ENCODE measurements around the gene GMCL2.
"Not testable (repeated sequence)": the region's sequence is repeated elsewhere in the genome, so short reads cannot be mapped to it uniquely, and the experiment has no call there.

The GMCL2 gene

GRCh38 chr5:178205749-178206047 lies 18.5 kb upstream of the GMCL2 start:
- DNase-seq: no peak

GRCh38 chr5:178204935-178205748 lies 18.0 kb upstream of the GMCL2 start:
- peak; percentile 40 to 54 for DNase-seq

DNA sequence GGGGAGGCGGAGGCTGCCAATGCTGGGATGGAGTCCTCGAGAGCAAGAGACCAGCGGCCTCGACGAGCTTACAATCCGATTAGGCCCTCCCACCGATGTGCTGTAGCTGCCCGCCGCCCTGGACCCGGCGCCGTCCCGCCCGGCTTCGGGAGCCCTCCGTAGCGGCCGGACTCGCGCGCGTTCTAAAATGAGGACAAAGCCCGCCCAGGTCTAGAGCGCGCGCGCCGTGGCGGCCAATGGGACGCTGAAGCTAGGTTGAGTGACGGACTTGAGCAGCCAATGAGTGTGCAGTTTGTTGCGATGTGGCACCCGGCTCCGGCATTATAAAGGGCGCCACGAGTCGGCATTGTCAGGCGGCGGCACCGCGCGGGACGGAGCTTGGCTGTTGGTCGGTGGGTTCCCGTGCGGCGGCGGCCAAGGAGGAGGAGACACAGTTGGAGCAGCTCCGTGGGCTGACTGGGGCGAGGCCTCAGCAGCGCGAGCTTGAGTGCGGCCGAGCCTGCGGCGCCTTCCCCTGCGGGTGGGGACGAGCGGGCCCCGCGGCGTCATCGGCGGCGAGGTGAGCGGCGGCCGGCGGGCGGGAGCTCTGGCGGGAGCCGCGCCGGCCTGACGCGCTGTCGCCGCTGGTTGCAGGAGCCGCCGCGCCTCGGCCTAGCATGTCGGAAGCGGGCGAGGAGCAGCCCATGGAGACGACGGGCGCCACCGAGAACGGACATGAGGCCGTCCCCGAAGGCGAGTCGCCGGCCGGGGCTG lies 17.2 kb upstream of the GMCL2 start, which contains the start of gene HNRNPAB:
HNRNPAB (plus strand) TSS at position 352 of the 753 bp plus-strand sequence; CDS start at position 657, 305 bp downstream.
- peak; percentile 80 to 84 for DNase-seq

DNA sequence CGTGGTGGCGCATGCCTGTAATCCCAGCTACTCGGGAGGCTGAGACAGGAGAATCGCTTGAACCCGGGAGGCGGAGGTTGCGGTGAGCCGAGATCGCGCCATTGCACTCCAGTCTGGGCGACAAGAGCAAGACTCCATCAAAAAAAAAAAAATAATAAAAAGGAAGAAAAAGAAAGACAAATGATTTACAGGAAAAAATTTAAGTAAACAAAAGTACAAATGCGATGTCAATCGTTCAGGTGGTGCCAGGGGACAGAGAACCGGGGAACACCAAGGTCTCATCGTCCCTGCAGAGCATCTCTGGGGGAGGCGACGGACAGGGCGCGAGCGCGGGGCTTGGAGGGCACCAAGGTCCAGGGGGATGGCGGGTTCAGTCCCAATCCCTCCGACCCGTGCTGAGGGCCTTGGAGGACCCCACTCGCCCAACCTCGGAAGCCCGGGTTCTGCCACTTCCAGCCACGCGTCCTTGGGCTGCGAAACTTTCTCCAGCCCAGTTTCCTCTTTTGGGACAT lies 16.6 kb upstream of the GMCL2 start:
- DNase-seq: no peak

GRCh38 chr5:178202541-178202940 lies 15.4 kb upstream of the GMCL2 start:
- no peak for DNase-seq

- DNase-seq: no peak
These were observed 14.7 kb upstream of the GMCL2 start for GRCh38 chr5:178201927-178202235.

DNA sequence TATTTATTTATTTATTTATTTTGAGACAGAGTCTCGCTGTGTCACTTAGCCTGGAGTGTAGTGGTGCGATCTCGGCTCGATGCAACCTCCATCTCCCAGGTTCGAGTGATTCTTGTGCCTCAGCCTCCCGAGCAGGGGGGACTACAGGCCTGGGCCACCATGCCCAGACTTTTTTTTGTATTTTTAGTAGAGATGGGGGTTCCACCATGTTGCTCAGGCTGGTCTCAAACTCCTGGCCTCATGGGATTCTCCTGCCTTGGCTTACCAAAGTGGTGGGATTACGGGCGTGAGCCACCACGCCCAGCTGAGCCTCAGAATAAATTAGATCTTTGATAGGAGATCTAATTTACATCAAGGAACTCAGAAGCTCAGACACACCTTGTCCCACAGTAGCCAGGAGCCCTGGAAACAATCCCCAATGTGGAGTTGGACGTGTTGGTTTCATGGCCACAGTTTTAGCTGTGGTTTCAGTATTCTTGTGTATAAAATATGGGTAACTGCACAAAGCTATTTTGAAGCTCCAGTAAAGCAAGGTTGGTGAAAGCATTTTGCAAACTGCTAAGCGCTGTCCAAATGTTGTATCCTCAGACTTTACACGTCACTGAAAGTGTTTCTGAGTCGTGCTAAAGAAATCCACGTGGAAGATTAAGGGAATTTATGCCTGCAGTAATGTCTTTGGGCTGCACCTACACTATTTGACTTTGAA lies 14.2 kb upstream of the GMCL2 start:
- no peak for DNase-seq

DNA sequence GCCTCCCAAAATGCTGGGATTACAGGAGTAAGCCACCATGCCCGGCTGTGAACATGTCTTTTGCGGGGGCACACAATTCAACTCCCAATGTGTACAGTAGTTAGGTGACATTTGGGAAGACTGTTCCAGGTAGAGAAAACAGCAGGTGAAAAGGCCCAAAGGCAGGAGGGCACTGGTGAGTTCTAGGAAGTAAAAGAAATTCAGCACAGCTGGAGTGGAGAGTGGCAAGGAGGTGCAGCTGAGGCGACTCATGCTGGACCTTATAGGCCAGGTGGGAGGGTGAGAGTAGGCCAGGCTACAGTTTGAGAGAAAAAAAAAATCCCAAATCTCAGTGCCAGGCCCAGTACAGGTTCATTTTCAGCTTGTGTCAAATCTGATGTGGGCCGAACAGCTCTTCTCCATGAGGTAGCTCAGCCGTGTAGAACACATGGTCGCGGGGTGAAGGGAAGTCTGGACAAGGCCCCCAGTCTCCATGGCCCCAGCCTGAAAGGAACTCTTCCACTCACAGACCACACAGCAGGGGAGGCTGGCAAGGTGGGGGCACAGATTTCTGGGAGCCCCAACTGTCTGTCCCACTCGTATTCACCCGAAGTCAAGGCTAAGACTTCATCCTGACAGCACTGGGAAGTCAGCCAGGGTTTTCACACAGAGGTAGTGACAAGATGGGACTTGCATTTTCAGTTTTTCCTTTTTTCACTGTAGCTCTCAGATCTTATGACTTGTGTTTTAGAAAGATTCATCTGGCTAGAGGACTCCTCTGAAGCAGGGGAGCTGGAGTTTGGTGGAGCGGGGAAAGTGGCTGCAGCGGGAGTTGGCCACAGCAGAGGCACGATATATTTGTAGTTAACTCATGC lies 12.6 kb upstream of the GMCL2 start:
- DNase-seq: no peak

DNA sequence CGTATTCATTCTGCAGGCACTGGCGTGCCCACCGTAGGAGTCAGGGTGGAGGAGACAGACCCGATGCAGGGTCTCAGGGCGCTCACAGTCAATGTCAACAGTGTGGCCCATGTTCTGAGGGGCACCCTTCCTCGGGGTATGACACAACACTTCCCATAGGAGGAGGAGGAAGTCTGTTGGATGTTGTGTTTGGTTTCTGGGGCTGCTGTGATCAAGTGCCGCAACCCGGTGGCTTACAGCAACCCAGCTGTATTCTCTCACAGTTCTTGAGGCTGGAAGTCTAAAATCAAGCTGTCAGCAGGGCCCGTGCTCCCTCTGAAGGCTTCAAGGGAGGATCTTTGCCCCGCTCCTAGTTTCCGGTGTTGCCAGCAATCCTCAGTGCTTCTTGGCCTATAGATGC lies 11.5 kb upstream of the GMCL2 start:
- DNase-seq: no peak

DNA sequence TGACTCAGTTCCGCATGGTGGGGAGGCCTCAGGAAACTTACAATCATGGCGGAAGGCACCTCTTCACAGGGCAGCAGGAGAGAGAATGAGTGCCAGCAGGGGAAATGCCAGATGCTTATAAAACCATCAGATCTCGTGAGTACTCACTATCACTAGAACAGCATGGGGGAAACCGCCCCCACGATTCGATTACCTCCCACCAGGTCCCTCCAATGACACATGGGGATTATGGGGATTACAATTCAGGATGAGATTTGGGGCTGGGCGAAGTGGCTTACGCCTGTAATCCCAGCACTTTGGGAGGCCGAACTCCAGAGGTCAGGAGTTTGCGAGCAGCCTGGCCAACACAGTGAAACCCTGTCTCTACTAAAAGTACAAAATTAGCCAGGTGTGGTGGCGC lies 11.0 kb upstream of the GMCL2 start:
- DNase-seq: not testable (repeated sequence)

GRCh38 chr5:178196986-178197385 lies 9.8 kb upstream of the GMCL2 start:
- no peak for DNase-seq

GRCh38 chr5:178196281-178196812 lies 9.2 kb upstream of the GMCL2 start:
- no peak for DNase-seq

DNA sequence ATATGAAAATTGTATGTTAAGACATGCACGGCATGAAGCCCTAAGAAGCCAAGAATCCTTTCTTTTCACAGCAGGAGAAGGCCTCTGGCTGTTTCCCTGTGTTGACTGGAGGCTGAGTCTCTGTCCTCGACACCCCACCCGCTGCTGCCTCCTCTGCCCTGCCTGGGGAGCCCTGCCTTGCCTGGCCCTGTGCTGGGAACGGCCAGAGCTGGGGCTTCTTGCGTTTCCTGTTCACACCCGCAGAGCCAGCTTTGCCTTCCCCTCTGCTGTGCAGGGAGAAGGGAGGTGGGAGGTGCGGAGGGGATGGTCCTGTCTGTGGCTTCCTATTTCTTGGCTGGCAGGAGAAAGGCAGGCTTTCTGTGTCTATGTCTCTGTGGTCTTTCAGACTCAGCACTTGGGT lies 6.9 kb upstream of the GMCL2 start:
- DNase-seq: no peak

DNA sequence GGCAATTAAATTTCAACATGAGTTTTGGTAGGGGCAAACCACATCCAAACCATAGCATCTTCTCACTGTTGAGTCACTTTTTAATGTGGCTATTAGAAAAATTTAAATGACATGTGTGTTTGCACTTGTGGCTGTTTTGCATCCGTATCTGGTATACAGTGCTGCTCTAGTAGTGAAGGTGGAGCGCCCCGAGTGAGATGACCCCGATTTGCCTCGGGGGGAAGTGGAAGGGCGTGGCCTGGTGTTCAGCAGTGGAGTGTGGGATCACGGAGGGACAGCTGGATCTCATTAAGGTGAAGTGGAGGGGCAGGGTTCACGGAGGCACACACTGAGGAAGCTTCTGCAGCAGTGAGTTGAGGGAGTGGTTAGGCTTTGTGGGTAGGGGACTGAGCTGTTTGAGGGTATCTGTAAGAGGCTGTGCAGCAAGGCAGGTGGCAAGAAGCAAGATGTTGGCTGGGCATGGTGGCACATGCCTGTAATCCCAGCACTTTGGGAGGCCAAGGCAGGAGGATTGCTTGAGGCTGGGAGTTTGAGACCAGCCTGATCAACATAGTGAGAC lies 6.2 kb upstream of the GMCL2 start:
- DNase-seq: no peak

GRCh38 chr5:178192787-178193186 lies 5.6 kb upstream of the GMCL2 start:
- DNase-seq: no peak

- DNase-seq: no peak
These were observed 5.1 kb upstream of the GMCL2 start for GRCh38 chr5:178192244-178192643.

DNA sequence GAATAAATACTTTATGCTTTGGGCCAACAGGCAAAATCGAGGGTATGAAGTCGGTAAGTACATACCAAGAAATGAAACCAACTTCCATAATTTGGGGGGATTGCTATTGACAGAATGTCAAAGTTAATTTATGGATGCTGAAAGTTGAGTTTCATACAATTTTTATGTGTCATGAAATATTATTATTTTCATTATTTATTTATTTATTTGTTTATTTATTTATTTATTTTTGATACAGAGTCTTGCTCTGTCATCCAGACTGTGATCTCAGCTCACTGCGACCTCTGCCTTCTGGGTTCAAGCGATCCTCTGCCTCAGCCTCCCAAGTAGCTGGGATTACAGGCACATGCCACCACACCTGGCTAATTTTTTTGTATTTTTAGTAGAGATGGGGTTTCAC lies 4.5 kb upstream of the GMCL2 start:
- no peak for DNase-seq

GRCh38 chr5:178189433-178189832 lies 2.3 kb upstream of the GMCL2 start:
- no peak for DNase-seq

DNA sequence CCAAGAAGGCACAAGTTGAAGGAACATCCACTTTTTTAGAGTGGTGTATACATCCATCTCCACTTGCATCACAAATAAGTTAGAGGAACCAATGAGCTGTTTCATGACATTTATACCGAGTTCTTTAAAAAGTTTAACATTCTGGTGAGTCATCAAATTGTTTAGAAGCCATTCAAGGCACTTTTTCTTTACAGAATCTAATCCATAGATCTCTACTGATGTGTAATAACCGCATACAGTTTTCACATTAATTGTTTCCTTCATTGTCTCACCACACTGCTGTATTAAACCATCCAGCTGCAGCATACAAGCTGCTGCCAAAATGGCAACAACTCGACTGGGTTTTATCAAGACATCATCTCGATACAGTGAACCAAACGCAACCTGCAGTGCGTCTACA lies 744 bp downstream of the GMCL2 start:
- DNase-seq: no peak

GRCh38 chr5:178182158-178182876 lies 4.9 kb downstream of the GMCL2 start:
- no peak for DNase-seq

DNA sequence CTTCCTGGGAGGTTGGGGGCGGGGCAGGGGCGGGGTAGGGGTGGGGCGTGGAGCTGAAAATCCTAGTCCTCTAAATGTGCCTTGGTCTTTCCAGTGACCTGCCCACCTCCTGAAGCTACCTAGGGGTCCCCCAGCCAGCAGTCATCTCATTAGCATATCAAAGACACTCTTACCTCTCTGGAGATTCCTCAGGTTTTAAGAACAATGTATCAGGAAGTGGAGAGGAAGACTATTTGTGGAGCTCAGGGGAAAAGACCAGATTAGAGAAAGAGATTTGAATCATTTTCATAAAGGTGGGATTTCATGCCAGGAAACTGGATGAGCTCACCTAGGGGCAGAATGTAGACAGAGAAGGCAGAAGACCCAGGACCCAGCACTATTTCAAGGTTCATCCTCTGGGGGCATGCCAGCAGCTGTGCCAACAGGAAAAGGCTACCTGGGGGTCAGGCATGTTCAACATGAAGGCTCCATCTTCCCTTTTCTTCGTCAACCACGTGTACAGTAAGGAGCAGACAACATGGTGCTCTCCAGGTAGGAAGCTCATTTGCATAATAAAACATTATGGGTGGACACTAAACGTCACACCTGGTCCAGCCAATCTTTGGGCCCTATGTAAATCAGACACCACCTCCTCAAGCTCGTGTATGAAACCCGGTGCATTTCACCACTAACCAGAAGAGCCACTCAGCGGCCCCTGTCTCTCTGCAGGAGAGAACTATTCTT lies 6.9 kb downstream of the GMCL2 start:
- no peak for DNase-seq
